Smooth muscle cell of the umbilical artery (primary cell): ENCODE data around the gene SPSB3. TPM values are rescaled to one million over a fixed set of nuclear protein-coding genes. Genes with fewer than 3 reads are reported as not detected.

ENCODE experiments used
- total RNA-seq: library from RNA; depleted of rRNA; stranded (reverse); fragments of >200 nt; gene quantifications from 2 replicates; pipeline ENCODE4 v1.2.3, GENCODE V29; 2014

Gene SPSB3
- 24.1 and 30.9 TPM in 2 replicates for total RNA-seq

DNA sequence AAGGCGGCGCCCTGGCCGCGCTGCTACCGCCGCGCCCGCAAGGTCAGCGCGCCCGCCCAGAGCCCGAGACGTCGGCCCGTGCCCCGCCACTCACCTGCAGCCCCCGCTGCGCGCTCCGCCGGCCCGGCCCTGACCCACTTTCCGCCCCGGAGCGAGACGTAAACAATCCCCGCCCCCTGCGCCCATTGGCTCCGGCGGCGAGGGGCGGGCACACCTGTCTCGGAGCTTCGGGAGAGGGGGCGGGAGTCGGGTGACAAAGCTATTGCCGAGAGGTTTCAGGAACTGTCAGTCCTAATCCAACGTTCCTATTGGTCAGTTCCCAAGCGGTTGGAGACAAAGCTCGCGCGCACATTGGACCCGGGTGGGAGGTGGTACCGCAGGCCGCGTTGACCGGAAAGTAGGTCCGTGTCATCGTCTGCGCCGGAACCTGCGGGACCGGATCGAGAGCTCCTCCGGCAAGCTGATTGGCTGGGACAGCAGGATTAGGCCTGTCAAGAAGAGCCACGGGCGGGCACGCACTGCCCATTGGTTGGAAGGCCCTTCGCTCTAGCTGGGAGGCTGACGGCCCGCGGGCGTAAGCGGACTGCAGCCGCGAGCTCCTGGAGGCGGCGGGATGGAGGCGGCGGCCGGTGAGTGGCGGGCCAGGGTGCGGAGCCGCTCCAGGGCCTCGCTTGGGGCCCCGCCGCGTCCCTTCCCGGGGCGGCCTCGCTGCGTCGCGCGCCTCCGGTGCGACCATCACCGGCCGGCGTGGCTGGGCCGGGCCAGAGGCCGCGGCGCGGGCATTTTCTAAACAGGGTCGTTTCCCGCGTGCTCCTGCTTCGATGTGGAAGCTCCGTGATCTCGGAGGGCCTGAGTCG, at the start of gene SPSB3, which contains the start of gene NUBP2:
SPSB3 (minus strand) TSS at position 164 of the 857 bp plus-strand sequence. CDS start 1,088 bp downstream, outside the sequence.
NUBP2 (plus strand) TSS at position 553 of the 857 bp plus-strand sequence; CDS start at position 614, 61 bp downstream.

DNA sequence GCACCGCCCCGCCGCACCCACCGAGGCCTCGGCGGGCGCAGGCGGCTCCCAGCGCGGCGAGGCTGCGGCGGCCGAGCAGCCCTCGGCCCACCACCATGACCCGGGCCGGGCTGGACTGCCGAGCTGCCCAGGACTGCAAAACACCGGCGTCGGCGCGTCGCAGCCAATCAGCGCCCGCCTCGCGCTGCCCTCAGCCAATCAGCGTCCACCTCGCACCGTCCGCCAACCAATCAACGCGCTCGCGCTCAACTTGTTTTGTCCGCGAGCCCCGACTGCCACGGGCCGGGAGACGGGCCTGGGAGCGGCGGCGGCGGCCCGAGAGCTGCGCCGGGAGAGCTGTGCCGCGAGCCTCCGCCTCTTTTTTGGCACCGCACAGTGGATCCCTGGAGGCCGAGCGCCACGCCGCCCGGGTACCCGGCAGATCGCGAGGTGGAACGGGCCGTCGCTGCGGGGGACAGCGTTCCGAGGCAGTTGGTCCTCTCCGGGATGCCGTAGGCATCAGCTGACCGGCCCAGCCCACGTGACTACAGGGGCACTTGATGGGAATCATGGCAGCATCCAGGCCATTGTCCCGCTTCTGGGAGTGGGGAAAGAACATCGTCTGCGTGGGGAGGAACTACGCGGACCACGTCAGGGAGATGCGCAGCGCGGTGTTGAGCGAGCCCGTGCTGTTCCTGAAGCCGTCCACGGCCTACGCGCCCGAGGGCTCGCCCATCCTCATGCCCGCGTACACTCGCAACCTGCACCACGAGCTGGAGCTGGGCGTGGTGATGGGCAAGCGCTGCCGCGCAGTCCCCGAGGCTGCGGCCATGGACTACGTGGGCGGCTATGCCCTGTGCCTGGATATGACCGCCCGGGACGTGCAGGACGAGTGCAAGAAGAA, 44.6 kb upstream of the SPSB3 start, which contains the start of the genes FAHD1 and HAGH:
FAHD1 (plus strand) TSS at position 516 of the 883 bp plus-strand sequence; CDS start at position 549, 33 bp downstream.
HAGH (minus strand) TSS at position 135 of the 883 bp plus-strand sequence; CDS start at position 97, 38 bp downstream.

GRCh38 chr16:1793578-1794220, 11.3 kb upstream of the SPSB3 start, which contains the start of gene IGFALS:
Gene IGFALS, minus strand, starts transcription at chr16:1793705. Its CDS starts 53 bp downstream, at chr16:1793652.

DNA sequence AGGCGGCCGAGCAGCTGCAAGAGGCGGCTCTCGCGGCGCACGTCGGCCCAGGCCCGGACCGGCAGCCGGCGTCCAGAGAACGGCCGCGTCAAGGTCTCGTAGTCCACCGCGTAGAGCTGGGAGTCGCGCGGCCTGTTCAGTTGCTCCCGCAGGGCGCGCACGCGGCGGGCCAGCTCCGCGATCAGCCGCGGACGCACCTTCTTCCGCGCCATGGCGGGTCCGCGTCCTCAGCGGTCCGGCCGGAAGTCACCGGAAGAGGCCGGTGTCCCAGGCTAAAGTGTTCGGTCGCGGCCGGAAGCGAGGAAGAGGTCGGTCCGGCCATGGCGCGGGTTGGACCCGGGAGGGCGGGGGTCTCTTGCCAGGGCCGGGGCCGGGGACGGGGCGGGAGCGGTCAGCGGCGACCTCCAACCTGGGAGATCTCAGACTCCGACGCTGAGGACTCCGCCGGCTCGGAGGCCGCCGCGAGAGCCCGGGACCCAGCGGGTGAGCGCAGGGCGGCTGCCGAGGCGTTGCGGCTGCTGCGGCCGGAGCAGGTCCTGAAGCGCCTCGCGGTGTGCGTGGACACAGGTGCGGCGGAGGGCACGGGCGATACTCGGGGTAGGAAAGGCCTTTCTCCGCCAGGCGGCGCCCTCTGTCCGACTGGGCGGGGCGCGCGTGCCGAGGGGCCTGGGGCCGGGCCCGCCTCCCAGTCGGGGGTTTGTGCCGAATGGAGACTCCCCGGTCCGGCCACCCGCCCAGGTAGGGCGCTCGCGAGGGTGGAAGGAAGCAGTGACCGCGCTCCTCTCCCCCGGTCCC, 9.3 kb downstream of the SPSB3 start, which contains the start of gene MRPS34:
MRPS34 (minus strand) TSS at position 227 of the 795 bp plus-strand sequence; CDS start at position 212, 15 bp downstream.

GRCh38 chr16:1772362-1772907, 9.9 kb downstream of the SPSB3 start, which contains the start of gene EME2:
Gene EME2, plus strand, starts transcription at chr16:1772810. Its CDS starts 418 bp downstream, at chr16:1773228.

DNA sequence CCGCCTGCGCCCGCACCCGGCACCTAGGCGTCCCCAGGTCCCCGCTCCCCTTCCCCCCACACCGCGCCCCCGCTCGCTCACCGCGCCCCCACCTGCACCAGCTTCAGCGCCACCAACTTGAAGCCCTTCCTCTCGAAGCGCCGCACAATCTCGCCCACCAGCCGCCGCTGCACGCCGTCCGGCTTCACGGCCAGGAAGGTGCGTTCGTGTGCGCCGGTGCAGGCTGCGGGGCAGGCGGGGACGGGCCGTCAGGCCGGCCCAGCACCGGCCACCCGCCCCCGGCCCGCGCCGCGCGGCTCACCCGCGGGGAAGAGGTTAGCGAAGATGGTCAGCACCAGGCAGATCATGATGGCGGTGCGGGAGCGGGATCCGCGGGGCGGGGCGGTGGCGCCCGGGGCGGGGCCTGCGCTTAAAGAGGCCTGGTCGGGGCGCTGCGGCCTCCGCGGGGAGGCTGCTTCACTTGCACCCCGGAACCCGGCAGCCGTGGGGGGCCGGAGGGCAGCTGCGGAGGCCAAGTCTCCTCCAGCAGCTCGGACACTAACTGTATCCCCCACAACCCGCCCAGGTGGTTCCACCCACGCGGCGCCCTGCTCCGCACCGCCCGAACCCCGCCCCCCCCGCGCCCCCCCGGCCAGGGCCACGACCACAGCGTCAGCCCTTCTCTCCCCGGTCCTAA, 11.0 kb downstream of the SPSB3 start, which contains the start of gene NME3:
NME3 (minus strand) TSS at position 356 of the 676 bp plus-strand sequence; CDS start at position 347, 9 bp downstream.

Other genes with a start within 250 kb of the SPSB3 start
- 1.4 and 4.8 TPM in 2 replicates for gene TMEM204, start 248.9 kb downstream of the SPSB3 start, total RNA-seq
- gene IFT140, start 170.5 kb downstream of the SPSB3 start, total RNA-seq: 32.5 and 41.0 TPM in 2 replicates
- gene CRAMP1, start 170.2 kb downstream of the SPSB3 start, total RNA-seq: 5.0 and 11.4 TPM in 2 replicates
- 25.5 and 69.2 TPM in 2 replicates for gene JPT2, start 104.3 kb downstream of the SPSB3 start, total RNA-seq
- gene MAPK8IP3, start 76.4 kb downstream of the SPSB3 start, total RNA-seq: 29.7 and 69.6 TPM in 2 replicates
- gene NME3, start 11.0 kb downstream of the SPSB3 start, total RNA-seq: 54.8 and 102 TPM in 2 replicates
- gene EME2, start 9.8 kb downstream of the SPSB3 start, total RNA-seq: 17.2 and 20.9 TPM in 2 replicates
- 57.5 and 73.0 TPM in 2 replicates for gene MRPS34, start 9.4 kb downstream of the SPSB3 start, total RNA-seq
- gene NUBP2, start 389 bp upstream of the SPSB3 start, total RNA-seq: 52.0 and 60.9 TPM in 2 replicates
- not detected in 2 replicates for gene IGFALS, start 11.1 kb upstream of the SPSB3 start, total RNA-seq
- gene HAGH, start 44.3 kb upstream of the SPSB3 start, total RNA-seq: 54.9 and 57.3 TPM in 2 replicates
- 57.6 and 61.4 TPM in 2 replicates for gene FAHD1, start 44.6 kb upstream of the SPSB3 start, total RNA-seq
- gene MEIOB, start 89.6 kb upstream of the SPSB3 start, total RNA-seq: not detected in 2 replicates
- gene HS3ST6, start 135.8 kb upstream of the SPSB3 start, total RNA-seq: not detected in 2 replicates
- 4.1 and 6.2 TPM in 2 replicates for gene MSRB1, start 160.6 kb upstream of the SPSB3 start, total RNA-seq
- not detected in 2 replicates for gene RPL3L, start 172.1 kb upstream of the SPSB3 start, total RNA-seq
- gene NDUFB10, start 177.0 kb upstream of the SPSB3 start, total RNA-seq: 91.1 and 110 TPM in 2 replicates
- gene RPS2, start 182.3 kb upstream of the SPSB3 start, total RNA-seq: 1,386 and 1,428 TPM in 2 replicates
- gene RNF151, start 184.3 kb upstream of the SPSB3 start, total RNA-seq: not detected in 2 replicates
- 26.4 and 59.3 TPM in 2 replicates for gene TBL3, start 189.5 kb upstream of the SPSB3 start, total RNA-seq
- gene NOXO1, start 198.9 kb upstream of the SPSB3 start, total RNA-seq: under 0.01 and 0.28 TPM in 2 replicates
- 11.1 and 14.3 TPM in 2 replicates for gene GFER, start 201.6 kb upstream of the SPSB3 start, total RNA-seq
- 3.6 and 7.3 TPM in 2 replicates for gene SYNGR3, start 207.4 kb upstream of the SPSB3 start, total RNA-seq
- gene ZNF598, start 227.2 kb upstream of the SPSB3 start, total RNA-seq: 13.1 and 29.6 TPM in 2 replicates
- gene NPW, start 237.2 kb upstream of the SPSB3 start, total RNA-seq: 0.30 and 0.65 TPM in 2 replicates
- gene NHERF2, start 244.3 kb upstream of the SPSB3 start, total RNA-seq: 19.0 and 24.5 TPM in 2 replicates